ENCODE results near the gene L1CAM. TPM values are rescaled to one million over a fixed set of nuclear protein-coding genes. Genes with fewer than 3 reads are reported as not detected.

Gene L1CAM
- total and polyA plus RNA-seq, 9 of the 15 experiments (the other 6 are each of a cell fraction or from before 2014, with no cell fraction given) = 0.09 to 0.86 (median 0.26) TPM; not detected in 3

DNA sequence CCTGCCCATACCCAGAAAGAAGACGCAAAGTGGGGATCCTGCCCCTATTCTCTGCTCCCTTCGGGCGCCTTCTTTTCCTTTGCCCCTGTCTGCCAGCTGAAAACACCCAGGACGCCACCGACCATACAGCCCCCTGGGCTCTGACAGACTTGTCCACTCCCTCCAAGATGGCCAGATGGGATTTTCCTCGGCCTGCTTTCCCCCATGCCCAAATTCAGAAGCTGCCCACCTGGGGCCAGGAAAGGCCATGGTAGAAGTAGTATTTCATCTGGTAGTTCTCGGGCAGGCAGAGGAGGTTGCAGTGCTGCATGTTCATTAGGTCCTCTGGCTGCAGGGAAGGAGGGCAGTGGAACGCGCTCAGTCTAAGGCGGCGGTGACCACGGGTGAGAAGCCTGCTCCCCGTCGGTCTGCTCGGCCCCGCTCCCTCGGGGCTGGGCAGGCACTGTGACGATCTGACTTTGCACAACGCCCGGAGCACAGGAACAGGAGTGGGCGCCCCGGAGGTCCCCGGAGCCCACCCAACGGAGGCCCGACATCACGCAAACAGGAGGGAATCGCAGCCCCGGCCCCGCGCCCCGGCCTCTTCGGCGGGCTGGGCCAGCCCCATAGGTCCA, 48.3 kb upstream of the L1CAM start:
- H3K36me3 ChIP-seq (ENCODE audit: control insufficient read depth, insufficient read depth, low read length) = peaks cover 45% of the 10 kb centered on the region
- 0% methylated on average over 3 of the region's 33 CpGs for WGBS (ENCODE audit: insufficient coverage, low coverage, missing lambda C conversion rate)
- ChIA-PET CTCF (ENCODE audit: low intra/inter-chr PET ratio) (no interaction called here), POLR2A (interaction anchor here (0.6 to 2.0 kb wide), 4 partner anchors 9 to 407 kb away, joined by 3 to 12 read pairs (median 4); partner anchors contain the start of gene RENBP)
- in situ Hi-C loops (cut with MboI) = no loop called here
- DNase-seq (ENCODE audit: extremely low read depth in 1 of 4, low spot score in 3 of 4) (no peak), ATAC-seq (peak; percentile 33), FAIRE-seq (peak; percentile 26)
- H4K20me1 ChIP-seq (replicated peaks; ENCODE audit: control insufficient read depth, insufficient read depth, low read length) = no peaks in the 10 kb centered on the region
- no peaks in the 10 kb centered on the region for H3K27me3 ChIP-seq (ENCODE audit: control insufficient read depth in 2 of 2, insufficient read depth in 2 of 2, low read length in 2 of 2)
- TF ChIP-seq, protein P1, sequence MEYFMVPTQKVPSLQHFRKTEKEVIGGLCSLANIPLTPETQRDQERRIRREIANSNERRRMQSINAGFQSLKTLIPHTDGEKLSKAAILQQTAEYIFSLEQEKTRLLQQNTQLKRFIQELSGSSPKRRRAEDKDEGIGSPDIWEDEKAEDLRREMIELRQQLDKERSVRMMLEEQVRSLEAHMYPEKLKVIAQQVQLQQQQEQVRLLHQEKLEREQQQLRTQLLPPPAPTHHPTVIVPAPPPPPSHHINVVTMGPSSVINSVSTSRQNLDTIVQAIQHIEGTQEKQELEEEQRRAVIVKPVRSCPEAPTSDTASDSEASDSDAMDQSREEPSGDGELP (CRISPR knock-in tag; IDR thresholded peaks at IDR 0.05; ENCODE audit: borderline replicate concordance) = peak; percentile 33; the same call in 1 of the 2 replicates
- TF ChIP-seq KDM5B (IDR thresholded peaks at IDR 0.05; ENCODE audit: insufficient replicate concordance, low read depth, low read length) = peak; percentile 25
- TF ChIP-seq ZNF197 (CRISPR knock-in tag; IDR thresholded peaks at IDR 0.05; ENCODE audit: low read depth) = no peak
- TF ChIP-seq CHD2 (IDR thresholded peaks at IDR 0.05; ENCODE audit: low read depth, low read length) = no peak
- TF ChIP-seq FOXA3 (CRISPR knock-in tag; conservative IDR thresholded peaks at IDR 0.05 in 1 of 2, IDR thresholded peaks at IDR 0.05 in 1 of 2) = no peak
- TF ChIP-seq ZNF184 (CRISPR knock-in tag; IDR thresholded peaks at IDR 0.05) = no peak
- peak; percentile 5; the same call in 1 of the 2 replicates for TF ChIP-seq ZBTB7A (IDR thresholded peaks at IDR 0.05; ENCODE audit: borderline replicate concordance, control insufficient read depth, low read depth, low read length)
- peak; percentile 32 for TF ChIP-seq RBBP5 (IDR thresholded peaks at IDR 0.05; ENCODE audit: borderline replicate concordance, insufficient read depth, low read length, poor library complexity, severe bottlenecking)
- no peak for TF ChIP-seq RHOXF2B (CRISPR knock-in tag; conservative IDR thresholded peaks at IDR 0.05)
- TF ChIP-seq, protein P2, sequence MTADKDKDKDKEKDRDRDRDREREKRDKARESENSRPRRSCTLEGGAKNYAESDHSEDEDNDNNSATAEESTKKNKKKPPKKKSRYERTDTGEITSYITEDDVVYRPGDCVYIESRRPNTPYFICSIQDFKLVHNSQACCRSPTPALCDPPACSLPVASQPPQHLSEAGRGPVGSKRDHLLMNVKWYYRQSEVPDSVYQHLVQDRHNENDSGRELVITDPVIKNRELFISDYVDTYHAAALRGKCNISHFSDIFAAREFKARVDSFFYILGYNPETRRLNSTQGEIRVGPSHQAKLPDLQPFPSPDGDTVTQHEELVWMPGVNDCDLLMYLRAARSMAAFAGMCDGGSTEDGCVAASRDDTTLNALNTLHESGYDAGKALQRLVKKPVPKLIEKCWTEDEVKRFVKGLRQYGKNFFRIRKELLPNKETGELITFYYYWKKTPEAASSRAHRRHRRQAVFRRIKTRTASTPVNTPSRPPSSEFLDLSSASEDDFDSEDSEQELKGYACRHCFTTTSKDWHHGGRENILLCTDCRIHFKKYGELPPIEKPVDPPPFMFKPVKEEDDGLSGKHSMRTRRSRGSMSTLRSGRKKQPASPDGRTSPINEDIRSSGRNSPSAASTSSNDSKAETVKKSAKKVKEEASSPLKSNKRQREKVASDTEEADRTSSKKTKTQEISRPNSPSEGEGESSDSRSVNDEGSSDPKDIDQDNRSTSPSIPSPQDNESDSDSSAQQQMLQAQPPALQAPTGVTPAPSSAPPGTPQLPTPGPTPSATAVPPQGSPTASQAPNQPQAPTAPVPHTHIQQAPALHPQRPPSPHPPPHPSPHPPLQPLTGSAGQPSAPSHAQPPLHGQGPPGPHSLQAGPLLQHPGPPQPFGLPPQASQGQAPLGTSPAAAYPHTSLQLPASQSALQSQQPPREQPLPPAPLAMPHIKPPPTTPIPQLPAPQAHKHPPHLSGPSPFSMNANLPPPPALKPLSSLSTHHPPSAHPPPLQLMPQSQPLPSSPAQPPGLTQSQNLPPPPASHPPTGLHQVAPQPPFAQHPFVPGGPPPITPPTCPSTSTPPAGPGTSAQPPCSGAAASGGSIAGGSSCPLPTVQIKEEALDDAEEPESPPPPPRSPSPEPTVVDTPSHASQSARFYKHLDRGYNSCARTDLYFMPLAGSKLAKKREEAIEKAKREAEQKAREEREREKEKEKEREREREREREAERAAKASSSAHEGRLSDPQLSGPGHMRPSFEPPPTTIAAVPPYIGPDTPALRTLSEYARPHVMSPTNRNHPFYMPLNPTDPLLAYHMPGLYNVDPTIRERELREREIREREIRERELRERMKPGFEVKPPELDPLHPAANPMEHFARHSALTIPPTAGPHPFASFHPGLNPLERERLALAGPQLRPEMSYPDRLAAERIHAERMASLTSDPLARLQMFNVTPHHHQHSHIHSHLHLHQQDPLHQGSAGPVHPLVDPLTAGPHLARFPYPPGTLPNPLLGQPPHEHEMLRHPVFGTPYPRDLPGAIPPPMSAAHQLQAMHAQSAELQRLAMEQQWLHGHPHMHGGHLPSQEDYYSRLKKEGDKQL (CRISPR knock-in tag; IDR thresholded peaks at IDR 0.05; ENCODE audit: borderline replicate concordance) = no peak
- TF ChIP-seq NUFIP1 (IDR thresholded peaks at IDR 0.05; ENCODE audit: partially characterized antibody) = no peak
- peak; percentile 53 for TF ChIP-seq SAP30 (IDR thresholded peaks at IDR 0.05; ENCODE audit: borderline replicate concordance, insufficient read depth, low read depth, low read length, poor library complexity, severe bottlenecking)
- peak overlapping the region; percentile 97 for H3K4me3 ChIP-seq
- intact Hi-C loops (cut with micrococcal nuclease) = no loop called here
- no peaks in the 10 kb centered on the region for H3K9me3 ChIP-seq (replicated peaks; ENCODE audit: control insufficient read depth, insufficient read depth, low read depth, low read length)
- H3K79me2 ChIP-seq (ENCODE audit: control insufficient read depth, insufficient read depth, low read length) = peaks cover 32% of the 10 kb centered on the region
- H3K27ac ChIP-seq (ENCODE audit: extremely low read depth, low read depth, low read length) = peak overlapping the region; percentile 71
- H3K4me1 ChIP-seq (replicated peaks in 1 of 2; ENCODE audit: control insufficient read depth in 2 of 2, insufficient read depth in 2 of 2, low read length in 2 of 2) = peaks cover 18 to 39% of the 10 kb centered on the region in 2 experiments; a peak in 4 of 5 replicates
- peak overlapping the region; percentile 86 to 99 for H3K9ac ChIP-seq (ENCODE audit: insufficient read depth in 1 of 2, low read depth in 2 of 2, low read length in 2 of 2)
- no TSS peak for BruUV-seq (replicated peaks)
- H3K4me2 ChIP-seq (ENCODE audit: insufficient read depth, low read length) = peak overlapping the region; percentile 97
- no peaks in the 10 kb centered on the region for H3K9me1 ChIP-seq (ENCODE audit: control insufficient read depth, insufficient read depth, low read length)
- no peak overlapping the region for H2AFZ ChIP-seq (ENCODE audit: low read depth, low read length)

Measured in K562 (cell line).